IPS-NIHi7 (cell line): ENCODE measurements around the gene UHRF2.
"Not testable (repeated sequence)": the region's sequence is repeated elsewhere in the genome, so short reads cannot be mapped to it uniquely, and the experiment has no call there.

Experiments used
- DNase-seq: peaks from one replicate; pipeline ENCODE4 v3.0.0; 2012; ENCODE audit warnings: mixed read lengths; ENCODE audit errors: extremely low spot score

UHRF2 gene, protein sequence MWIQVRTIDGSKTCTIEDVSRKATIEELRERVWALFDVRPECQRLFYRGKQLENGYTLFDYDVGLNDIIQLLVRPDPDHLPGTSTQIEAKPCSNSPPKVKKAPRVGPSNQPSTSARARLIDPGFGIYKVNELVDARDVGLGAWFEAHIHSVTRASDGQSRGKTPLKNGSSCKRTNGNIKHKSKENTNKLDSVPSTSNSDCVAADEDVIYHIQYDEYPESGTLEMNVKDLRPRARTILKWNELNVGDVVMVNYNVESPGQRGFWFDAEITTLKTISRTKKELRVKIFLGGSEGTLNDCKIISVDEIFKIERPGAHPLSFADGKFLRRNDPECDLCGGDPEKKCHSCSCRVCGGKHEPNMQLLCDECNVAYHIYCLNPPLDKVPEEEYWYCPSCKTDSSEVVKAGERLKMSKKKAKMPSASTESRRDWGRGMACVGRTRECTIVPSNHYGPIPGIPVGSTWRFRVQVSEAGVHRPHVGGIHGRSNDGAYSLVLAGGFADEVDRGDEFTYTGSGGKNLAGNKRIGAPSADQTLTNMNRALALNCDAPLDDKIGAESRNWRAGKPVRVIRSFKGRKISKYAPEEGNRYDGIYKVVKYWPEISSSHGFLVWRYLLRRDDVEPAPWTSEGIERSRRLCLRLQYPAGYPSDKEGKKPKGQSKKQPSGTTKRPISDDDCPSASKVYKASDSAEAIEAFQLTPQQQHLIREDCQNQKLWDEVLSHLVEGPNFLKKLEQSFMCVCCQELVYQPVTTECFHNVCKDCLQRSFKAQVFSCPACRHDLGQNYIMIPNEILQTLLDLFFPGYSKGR

DNA sequence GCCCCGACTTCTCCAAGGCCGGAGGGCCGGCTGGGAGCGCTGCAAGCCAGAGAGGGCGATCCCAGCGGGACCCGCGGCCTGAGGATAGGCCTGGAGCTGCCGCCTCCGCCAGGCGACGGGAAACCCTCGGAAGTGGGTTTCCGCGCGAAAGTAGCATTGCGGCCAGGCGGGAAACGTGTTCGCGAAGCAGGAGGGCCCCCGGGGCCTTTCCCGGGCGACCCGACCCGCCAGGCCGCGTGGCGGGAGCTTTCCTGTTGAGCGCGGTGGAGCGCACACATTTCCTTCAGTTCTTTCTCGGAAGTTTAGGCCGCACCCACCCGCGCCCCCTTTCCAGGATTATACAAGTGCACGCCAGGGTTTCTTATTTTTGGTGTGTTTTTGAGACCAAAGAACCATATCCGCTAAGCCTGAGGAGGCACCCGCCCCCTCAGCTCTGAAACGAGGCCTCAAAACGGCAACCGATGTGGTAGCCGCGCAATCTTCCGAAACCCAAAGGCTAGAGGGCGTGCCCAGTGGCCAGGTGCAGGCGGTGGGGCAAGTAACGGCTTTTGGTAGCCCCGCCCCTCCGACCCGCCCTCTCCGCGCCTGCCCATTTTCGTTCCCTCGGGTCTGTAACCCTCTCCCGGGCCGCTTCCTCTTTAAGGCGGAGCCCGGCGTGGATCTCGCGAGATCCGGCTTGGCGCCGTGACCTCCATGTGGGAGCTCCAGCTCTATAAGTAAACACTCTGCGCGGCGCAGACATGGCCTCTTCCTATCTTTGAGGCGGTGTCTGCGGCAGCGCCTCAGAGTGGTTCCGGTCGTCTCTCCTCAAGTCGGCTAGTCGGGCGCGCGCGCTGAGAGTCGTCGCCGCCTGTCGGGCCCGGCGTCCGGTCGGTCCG lies at the start of gene UHRF2:
UHRF2 (plus strand) TSS at position 713 of the 878 bp plus-strand sequence. CDS start 292 bp downstream, outside the sequence.
- DNase-seq: peak; percentile 97

DNA sequence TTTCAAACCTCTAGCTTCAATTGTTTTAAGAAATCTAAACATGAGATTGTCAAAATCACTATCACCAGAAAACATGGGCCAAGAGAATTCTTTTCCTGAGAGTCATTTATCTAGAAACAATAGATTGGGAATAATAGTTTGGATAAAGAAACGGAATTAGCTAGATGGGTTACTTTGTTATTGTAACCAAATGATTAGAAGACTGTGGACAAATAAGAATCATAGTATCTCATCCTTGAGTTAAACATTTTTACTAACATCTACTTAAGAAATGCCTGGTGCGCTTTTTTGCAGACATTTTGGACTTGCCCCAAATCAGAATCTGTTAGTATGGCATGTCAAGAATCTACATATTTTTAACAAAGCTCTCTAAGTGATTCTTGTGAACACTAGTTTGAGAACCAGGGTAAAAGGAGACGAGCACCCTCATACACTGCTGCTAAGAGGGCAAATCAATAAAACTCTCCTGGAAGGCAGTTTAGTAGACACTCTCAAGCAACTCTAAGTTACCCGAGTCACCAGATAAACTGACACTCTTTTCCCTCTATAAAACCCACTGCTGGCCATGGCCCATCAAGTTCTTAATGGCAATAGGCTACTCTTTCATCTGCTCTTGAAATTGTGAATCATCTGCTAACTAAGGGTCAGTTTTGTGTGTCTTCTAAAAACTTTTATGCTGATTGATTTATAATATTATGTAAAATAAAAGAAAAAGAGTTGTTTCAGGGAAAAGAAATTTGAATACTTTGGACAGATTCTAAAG lies 45.7 kb upstream of the UHRF2 start:
- no peak for DNase-seq

DNA sequence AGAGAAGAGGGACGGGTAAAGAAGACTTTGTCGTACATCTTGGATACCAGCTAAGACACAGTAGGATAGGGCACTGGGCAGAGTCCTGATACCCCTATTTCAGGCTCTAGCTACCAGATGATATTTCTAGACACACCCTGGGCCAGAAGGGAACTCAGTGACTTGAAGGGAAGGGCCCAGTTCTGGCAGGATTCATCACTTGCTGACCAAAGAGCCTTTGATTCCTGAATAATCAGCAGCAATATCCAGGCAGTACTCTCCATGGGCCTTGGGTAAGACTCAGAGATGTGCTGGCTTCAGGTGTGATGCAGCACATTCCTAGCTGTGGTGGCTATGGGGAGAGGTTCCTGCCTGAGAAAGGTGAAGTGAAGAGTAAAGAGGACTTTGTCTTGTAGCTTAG lies 44.2 kb upstream of the UHRF2 start:
- no peak for DNase-seq

DNA sequence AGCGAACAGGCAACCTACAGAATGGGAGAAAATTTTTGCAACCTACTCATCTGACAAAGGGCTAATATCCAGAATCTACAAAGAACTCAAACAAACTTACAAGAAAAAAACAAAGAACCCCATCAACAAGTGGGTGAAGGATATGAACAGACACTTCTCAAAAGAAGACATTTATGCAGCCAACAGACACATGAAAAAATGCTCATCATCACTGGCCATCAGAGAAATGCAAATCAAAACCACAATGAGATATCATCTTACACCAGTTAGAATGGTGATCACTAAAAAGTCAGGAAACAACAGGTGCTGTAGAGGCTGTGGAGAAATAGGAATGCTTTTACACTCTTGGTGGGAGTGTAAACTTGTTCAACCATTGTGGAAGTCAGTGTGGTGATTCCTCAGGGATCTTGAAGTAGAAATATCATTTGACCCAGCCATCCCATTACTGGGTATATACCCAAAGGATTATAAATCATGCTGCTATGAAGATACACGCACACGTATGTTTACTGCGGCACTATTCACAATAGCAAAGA lies 31.5 kb upstream of the UHRF2 start:
- not testable (repeated sequence) for DNase-seq

DNA sequence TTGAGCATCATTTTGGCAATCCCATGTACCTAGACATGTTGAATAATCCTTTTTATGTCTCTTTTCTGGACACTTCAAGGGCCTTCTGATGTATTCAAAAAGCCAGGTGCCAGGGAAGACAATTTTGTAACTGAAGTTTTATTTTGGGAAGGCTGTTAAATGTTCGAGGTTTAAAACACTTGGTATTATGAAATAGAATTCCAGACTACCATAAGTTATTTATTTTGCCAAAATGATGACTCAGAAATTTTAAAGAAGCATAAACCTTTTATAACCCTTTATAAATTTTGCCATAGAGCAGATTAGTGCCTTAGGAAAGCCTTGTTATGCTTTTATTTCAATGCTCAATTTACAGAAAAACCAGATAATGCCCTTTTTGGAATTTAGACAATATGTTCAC lies 30.3 kb upstream of the UHRF2 start:
- no peak for DNase-seq

DNA sequence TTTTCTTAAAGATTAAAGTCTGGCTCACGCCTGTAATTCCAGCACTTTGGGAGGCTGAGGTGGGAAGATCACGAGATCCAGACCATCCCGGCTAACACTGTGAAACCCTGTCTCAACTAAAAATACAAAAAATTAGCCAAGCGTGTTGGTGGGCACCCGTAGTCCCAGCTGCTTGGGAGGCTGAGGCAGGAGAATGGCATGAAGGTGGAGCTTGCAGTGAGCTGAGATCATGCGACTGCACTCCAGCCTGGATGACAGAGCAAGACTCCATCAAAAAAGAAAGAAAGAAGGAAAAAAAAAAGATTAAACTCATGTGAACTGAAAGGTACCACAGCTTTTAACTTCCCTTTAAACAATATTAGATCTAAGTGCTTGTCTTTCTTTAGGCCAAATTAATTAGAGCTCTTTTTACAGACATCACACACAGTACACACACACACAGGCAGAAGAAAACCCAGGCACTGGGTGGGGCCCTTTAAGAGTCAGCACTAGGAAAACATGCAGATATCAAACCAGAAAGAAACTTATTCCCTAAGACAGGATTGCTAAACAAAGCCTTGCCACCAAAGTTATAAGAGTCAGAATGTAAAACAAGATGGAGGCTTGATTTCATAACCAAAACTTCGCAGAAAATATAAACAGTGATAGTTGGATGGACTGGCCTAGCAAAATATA lies 29.3 kb upstream of the UHRF2 start:
- DNase-seq: no peak

DNA sequence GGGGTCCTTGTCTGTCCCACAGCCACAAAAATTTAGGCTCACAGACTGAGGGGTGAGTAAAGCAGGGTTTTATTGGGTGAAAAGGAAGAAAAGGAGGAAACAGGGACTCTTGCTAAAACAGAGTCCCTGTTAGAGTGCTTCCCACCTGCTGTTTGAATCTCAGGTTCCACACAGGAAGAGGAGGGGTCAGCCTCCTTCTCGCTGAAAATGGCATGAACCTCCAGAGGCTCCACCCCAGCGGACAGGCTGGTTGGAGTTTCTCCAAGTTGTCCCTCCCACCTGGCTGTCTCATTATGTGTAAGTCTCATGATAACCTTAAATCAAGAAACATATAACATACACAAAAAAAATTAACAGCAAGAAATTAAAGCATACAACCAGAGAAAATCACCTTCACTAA lies 28.3 kb upstream of the UHRF2 start:
- DNase-seq: no peak

DNA sequence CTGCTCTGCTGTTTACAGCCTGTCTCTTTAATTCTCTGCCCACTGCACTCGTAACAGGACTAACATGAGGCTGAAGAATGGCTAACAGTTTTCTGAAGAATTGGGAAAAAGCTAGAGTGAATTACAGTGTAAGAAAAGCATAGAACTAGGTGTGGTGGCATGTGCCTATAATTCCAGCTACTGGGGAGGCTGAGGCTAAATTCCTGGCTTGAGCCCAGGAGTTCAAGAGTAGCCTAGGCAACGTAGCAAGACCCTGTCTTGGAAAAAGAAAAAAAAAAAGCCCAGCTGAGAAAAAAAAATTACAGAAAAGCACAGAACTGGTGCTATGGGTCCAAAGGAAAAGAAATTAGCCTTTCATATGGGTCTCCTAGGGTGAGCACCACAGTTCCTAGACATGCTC lies 13.9 kb upstream of the UHRF2 start:
- DNase-seq: no peak

DNA sequence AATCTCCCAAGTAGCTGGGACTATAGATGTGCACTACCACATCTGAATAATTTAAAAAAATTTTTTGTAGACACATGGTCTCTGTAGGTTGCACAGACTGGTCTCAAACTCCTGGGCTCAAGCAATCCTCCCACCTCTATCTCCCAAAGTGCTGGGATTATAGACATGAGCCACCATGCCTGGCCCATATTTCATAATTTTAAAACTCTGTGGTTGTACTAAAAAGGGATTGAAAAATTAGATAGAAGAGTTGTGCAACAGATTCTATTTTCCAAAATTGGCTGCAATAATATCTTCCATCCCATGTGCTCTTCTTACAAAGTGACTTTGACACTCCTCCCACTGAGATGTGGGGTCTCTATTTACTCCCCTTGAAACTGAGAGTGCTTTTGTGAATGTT lies 7.6 kb upstream of the UHRF2 start:
- DNase-seq: no peak

DNA sequence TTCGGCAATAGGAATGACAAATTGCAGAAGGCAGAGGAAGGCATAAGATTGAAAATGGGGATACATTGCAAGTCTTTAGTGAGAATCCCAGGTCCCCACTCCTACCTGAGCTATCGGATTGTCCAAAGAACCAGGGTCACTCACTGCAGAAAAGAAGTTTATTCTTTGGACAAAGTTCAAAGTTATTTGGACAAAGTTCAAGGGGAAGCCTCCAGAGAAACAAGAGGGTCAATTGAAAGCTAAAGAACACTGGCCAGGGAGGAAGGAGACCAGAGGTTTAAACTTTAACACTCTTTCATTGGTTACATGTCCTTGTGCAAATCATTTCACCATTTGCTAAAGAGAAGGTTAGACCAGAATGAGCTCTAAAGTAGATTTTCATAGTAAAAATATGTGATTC lies 5.2 kb upstream of the UHRF2 start:
- no peak for DNase-seq

DNA sequence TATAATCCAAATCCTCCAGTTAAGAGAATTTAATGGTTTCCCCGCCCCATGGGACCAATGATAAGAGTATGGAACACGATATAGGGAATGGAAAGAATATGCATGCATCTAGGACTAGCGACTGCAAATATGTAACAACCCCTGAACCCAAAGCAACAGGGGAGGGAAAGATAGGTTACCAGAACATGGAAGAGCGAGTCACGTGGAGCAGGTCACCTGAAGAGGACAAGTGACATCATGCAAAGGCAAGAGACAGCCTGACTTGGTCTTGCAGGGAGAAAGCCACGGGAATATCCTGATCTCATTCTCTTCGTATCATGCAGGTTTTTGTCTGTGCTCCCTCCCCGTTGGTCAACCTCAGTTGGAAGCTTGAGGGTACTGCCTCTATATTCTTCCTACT lies 4.7 kb upstream of the UHRF2 start:
- no peak for DNase-seq

DNA sequence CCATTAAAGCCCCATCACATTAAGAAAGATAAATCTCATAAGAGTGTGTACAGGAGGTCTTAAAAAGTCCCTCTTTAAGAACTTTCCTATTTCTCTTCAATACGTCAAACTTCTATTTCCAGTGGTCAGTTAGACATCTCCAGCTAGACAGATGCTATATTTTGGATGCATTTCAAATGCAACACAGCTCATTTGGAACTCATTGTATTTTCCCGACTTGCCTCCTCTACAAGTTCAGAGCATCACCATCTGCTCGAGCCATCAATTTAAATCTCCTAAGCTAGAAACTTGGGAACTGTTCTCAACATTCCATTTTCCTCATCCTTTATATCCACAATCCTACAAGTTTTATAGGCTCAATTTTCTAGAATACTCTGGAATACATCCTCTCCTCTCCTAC lies 3.2 kb upstream of the UHRF2 start:
- no peak for DNase-seq

DNA sequence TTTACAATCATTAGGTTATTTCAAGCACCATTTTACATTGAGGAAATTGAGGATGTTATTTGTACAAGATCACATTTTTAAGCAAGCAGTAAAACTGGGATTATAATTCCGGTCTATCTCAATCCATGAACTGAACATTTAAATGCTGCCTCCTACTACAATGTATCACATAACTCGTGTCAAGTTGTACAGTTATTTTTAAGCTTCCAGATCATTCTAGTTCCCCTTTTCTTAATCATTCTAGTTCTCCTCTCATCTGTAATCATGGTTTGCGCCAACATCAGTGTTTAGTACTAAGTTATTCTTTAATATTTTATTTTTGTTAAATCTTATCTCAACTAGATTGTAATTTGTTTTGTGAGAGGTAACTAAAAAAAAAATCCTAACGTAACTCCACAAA lies 2.4 kb upstream of the UHRF2 start:
- DNase-seq: no peak

DNA sequence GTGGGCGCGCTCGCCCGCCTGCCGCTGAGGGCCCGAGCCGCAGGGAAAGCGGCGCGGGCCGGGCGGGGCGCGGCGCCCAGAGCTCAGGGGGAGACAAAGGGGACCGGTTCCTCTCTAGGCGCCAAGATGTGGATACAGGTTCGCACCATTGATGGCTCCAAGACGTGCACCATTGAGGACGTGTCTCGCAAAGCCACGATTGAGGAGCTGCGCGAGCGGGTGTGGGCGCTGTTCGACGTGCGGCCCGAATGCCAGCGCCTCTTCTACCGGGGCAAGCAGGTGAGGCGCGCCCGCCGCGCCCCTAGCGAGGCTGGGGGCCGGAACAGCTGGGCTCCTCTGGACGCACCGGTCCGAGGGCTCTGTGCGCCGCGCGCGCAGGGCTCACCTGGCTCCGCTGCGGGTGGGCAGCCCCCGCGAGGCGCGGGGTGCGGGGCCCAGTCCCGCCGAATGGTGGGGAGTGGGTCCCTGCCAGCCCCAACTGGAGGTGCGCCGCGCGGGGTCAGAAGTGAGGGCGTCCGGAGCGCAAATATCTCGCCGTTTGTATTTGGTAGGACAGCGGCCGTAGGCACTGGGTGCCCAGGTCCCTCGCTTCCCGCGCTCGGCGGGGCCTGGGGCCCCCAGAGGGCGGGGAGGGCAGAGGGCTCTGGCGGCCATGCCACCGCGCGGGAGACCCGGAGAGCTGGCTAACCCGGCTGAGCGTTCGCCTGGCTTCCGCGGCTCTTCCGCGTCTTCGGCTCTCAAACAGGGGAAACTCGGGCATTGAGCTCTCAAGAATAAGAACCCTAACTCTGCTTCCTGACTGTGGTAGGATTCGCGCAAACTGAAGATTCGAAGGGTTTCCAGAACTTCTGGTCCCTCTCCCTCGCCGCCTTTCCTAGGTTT lies 607 bp downstream of the UHRF2 start:
- DNase-seq: peak; percentile 29

DNA sequence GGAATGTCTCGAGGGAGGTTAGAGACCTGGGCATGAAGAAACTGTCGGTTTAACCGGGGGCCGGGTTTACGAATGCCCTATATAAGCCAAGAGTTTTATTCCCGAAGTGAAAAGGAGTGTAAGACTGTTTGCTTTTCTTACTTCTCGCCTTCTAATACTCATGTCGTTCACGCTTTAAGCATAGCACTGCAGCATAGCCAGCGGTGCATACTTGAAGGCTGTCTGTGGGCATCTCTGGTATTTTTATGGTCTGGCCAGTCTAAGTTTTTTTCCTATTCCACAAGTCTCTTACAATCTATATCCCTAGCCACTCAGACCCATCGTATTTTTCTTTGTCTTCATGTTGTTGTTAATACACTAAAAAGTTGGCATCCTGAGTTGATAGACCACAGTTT lies 1.2 kb downstream of the UHRF2 start:
- no peak for DNase-seq

DNA sequence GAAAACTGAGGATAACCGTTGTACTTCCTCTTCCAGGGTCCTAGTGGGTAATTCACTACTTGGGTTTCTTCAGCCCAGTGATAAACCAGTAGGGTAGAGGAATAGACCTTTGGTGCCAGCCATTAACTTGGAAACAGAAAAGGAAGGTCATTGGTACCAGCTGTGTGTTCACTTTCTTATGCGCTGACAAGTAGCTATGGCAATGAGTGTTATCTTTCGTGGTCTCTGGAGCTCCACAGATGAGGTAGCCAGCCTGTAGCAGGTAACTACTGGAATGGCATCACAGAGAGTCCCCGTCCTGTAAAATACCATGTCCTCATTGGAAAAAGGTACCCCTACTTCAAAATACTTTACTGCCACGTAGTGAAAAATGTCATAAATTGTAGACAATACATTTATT lies 2.3 kb downstream of the UHRF2 start:
- no peak for DNase-seq

DNA sequence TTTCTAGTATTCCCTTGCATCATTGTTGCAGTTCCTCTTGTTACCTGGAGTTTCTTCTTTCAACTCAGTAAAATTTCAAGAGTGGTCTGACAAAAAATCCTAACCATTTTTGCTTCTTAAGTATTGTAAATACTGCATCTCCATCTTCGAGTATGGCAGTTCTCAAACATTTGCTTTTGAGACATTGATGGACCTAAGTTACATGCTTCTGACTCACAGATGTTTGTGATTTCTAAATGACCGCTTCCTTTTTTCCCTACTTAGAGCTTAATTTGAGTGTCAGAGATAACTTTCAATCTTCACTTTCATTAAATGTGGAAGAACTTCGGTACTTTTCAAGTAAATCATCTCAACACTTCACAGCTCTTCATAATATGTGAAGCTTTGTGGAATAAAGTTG lies 4.2 kb downstream of the UHRF2 start:
- DNase-seq: no peak

DNA sequence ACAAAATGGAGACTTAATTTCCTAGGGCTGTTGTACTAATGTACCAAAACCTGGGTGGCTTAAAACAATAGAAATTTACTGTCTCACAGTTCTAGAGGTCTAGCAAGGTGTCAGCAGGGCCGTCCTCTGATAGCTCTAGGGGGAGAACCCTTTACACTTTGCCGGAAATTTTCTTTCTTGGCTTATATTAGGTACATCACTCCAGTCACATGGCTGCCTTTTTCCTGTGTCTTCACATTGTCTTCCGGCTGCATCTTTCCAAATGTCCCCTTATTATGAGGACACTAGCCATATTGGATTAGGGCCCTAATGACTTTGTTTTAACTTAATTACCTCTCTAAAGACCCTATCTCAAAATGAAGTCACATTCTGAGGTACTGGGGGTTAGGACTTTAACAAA lies 5.8 kb downstream of the UHRF2 start:
- no peak for DNase-seq

DNA sequence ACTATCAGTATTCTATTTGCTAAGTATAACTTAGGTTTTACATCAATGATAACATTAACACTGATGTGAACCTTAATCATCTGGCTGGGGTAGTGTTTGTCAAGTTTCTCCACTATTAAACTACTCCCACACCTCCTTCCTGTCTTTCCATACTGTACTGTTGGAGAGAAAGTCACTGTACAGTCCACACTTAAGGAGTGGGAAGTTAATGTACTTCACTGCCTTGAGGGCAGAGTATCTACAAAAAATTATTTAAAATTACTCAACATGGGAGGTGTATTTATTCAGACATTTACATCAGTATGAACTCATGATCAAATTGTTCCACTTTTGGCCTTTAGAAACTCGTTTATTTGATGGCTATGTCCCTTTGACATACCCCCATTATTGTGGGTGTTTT lies 11.9 kb downstream of the UHRF2 start:
- DNase-seq: no peak

DNA sequence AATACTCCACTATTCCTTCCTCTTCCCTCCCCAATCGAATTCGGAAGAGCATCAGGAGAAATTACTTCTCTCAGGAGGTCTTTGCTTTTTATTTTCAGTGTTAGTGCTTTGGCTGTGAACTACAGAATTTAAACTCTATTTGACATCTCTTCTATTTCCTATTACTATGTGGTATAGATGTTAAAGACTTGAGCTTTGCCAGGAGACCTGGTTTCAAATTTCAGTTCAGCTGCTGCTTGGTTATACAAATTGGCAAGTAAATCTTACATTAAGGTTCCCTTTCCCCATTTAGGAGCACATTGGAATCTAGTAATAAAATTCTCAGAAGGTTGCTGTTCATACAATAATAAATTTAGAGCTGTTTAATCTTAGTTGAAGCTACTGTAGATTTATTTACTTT lies 13.1 kb downstream of the UHRF2 start:
- no peak for DNase-seq
